ENCODE data around the gene GRID1.

- no peak for TF ChIP-seq ZNF396 (CRISPR knock-in tag; IDR thresholded peaks at IDR 0.05; ENCODE audit: borderline replicate concordance)
- TF ChIP-seq NR1H2 (CRISPR knock-in tag; IDR thresholded peaks at IDR 0.05) = no peak
- no peak for TF ChIP-seq ELF4 (CRISPR knock-in tag; IDR thresholded peaks at IDR 0.05; ENCODE audit: low read depth)
- TF ChIP-seq RORB (CRISPR knock-in tag; IDR thresholded peaks at IDR 0.05) = no peak
- TF ChIP-seq, protein P1, sequence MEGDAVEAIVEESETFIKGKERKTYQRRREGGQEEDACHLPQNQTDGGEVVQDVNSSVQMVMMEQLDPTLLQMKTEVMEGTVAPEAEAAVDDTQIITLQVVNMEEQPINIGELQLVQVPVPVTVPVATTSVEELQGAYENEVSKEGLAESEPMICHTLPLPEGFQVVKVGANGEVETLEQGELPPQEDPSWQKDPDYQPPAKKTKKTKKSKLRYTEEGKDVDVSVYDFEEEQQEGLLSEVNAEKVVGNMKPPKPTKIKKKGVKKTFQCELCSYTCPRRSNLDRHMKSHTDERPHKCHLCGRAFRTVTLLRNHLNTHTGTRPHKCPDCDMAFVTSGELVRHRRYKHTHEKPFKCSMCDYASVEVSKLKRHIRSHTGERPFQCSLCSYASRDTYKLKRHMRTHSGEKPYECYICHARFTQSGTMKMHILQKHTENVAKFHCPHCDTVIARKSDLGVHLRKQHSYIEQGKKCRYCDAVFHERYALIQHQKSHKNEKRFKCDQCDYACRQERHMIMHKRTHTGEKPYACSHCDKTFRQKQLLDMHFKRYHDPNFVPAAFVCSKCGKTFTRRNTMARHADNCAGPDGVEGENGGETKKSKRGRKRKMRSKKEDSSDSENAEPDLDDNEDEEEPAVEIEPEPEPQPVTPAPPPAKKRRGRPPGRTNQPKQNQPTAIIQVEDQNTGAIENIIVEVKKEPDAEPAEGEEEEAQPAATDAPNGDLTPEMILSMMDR (IDR thresholded peaks at IDR 0.05) = no peak
- no peak for TF ChIP-seq ATF1 (CRISPR knock-in tag; IDR thresholded peaks at IDR 0.05)
- TF ChIP-seq NR2C2 (CRISPR knock-in tag; IDR thresholded peaks at IDR 0.05) = no peak
- TF ChIP-seq, protein P2, sequence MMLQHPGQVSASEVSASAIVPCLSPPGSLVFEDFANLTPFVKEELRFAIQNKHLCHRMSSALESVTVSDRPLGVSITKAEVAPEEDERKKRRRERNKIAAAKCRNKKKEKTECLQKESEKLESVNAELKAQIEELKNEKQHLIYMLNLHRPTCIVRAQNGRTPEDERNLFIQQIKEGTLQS (CRISPR knock-in tag; conservative IDR thresholded peaks at IDR 0.05) = no peak
Observed at GRCh38 chr10:86046845-86047460, 319.6 kb downstream of the GRID1 start.

All from WTC11 (cell line).